BE2C (cell line): ENCODE measurements around the gene FOXL1.

Experiments used
- DNase-seq: peaks from one replicate; pipeline ENCODE4 v3.0.0-alpha.2; 2020
- H3K27me3 ChIP-seq: fragments of 250-450 bp; sonication (Bioruptor Pico); 2 replicates; pipeline ENCODE4 v1.5.1; 2020; ENCODE audit warnings: mild to moderate bottlenecking
- H3K36me3 ChIP-seq: fragments of 250-450 bp; sonication (Bioruptor Pico); 2 replicates; pipeline ENCODE4 v1.5.1; 2020; ENCODE audit warnings: mild to moderate bottlenecking
- H3K4me1 ChIP-seq: fragments of 250-450 bp; sonication (Bioruptor Pico); 2 replicates; pipeline ENCODE4 v1.5.1; 2020
- H3K4me3 ChIP-seq: 2 replicates; pipeline ENCODE4 v1.5.1; 2011; ENCODE audit warnings: low read depth, low read length
- H3K9me3 ChIP-seq: fragments of 250-450 bp; sonication (Bioruptor Pico); 2 replicates; pipeline ENCODE4 v1.5.1; 2020
- CTCF ChIP-seq: IDR thresholded peaks from 2 replicates; pipeline ENCODE4 v1.5.1; 2012; ENCODE audit warnings: mild to moderate bottlenecking, low read depth, low read length

The FOXL1 gene

GRCh38 chr16:86580791-86581170, 2.4 kb downstream of the FOXL1 start:
- no peaks in the 10 kb centered on the region; the same call in 1 of the 2 replicates for H3K4me1 ChIP-seq
- no peak for TF ChIP-seq CTCF
- H3K36me3 ChIP-seq = no peaks in the 10 kb centered on the region
- H3K9me3 ChIP-seq = no peaks in the 10 kb centered on the region
- no peak for DNase-seq
- peaks cover 10% of the 10 kb centered on the region; the same call in 1 of the 2 replicates for H3K27me3 ChIP-seq
- H3K4me3 ChIP-seq = no peak overlapping the region

GRCh38 chr16:86581458-86581857, 3.1 kb downstream of the FOXL1 start:
- TF ChIP-seq CTCF = no peak
- peaks cover 10% of the 10 kb centered on the region; the same call in 1 of the 2 replicates for H3K27me3 ChIP-seq
- no peak overlapping the region for H3K4me3 ChIP-seq
- no peak for DNase-seq
- no peaks in the 10 kb centered on the region for H3K9me3 ChIP-seq
- no peaks in the 10 kb centered on the region for H3K36me3 ChIP-seq
- H3K4me1 ChIP-seq = no peaks in the 10 kb centered on the region; the same call in 1 of the 2 replicates

- DNase-seq = no peak
- TF ChIP-seq CTCF = no peak
- no peaks in the 10 kb centered on the region; the same call in 1 of the 2 replicates for H3K4me1 ChIP-seq
- H3K27me3 ChIP-seq = no peaks in the 10 kb centered on the region; the same call in 1 of the 2 replicates
- H3K4me3 ChIP-seq = no peak overlapping the region
- H3K36me3 ChIP-seq = no peaks in the 10 kb centered on the region
- H3K9me3 ChIP-seq = no peaks in the 10 kb centered on the region; the same call in 1 of the 2 replicates
Observed at GRCh38 chr16:86584071-86584685, 5.8 kb downstream of the FOXL1 start.

- DNase-seq = no peak
- Histone ChIP-seq H3K4me3 (no peak overlapping the region), H3K4me1 (no peaks in the 10 kb centered on the region; the same call in 1 of the 2 replicates)
Observed at GRCh38 chr16:86584726-86585721, 6.7 kb downstream of the FOXL1 start.

GRCh38 chr16:86585821-86586611, 7.7 kb downstream of the FOXL1 start:
- H3K27me3 ChIP-seq = no peaks in the 10 kb centered on the region
- no peak for TF ChIP-seq CTCF
- H3K4me1 ChIP-seq = no peaks in the 10 kb centered on the region; the same call in 1 of the 2 replicates
- no peaks in the 10 kb centered on the region for H3K36me3 ChIP-seq
- no peak for DNase-seq
- no peak overlapping the region for H3K4me3 ChIP-seq
- H3K9me3 ChIP-seq = no peaks in the 10 kb centered on the region; the same call in 1 of the 2 replicates

More at GRCh38 chr16:86584726-86585721, 6.7 kb downstream of the FOXL1 start:
- Histone ChIP-seq H3K9me3 (no peaks in the 10 kb centered on the region; the same call in 1 of the 2 replicates), H3K27me3 (no peaks in the 10 kb centered on the region), H3K36me3 (no peaks in the 10 kb centered on the region)
- no peak for TF ChIP-seq CTCF
